Adrenal gland (tissue), 5 donors: ENCODE data around the gene IGHMBP2.

Experiments used
- POLR2A ChIP-seq, 2 donors: fragments of 450-650 bp; IDR thresholded peaks; one replicate each; pipeline ENCODE4 v1.6.1; 2017; ENCODE audit warnings: antibody characterized with exemption in 2 of 2, mild to moderate bottlenecking in 2 of 2, moderate library complexity in 1 of 2
- TF ChIP-seq, protein P1 (sequence below), 6 experiments: fragments of 450-650 bp in 4 of 6; fragments of 200-600 bp in 2 of 6; sonication (generic) in 1 of 6; IDR thresholded peaks; 1 replicate in 5 of 6; 2 replicates in 1 of 6; pipeline versions ENCODE4 v1.5.1 to v1.8.0; 2016 to 2021; ENCODE audit warnings: antibody characterized with exemption in 6 of 6, mild to moderate bottlenecking in 2 of 6, moderate library complexity in 1 of 6
- donor health status: DM: no; HTN: no; CAD: no.

DNA sequence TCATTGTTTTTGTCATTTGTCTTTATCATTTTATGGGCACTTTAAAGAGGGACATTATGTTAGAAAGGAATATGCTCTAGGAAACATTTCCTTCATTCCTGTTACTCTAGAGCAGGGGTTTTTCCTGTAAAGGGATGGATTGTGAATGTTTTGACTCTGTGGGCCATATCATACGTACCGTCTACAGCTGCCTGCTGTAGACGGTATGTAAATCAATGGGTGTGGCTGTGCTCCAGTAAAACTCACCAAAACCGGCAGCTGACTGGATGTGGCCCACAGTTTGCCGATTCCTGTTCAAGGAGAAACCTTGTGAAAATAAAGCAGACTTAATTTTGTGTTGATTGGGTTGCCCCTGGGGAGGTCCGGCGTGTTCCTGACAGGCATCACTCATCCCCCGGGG is 7.3 kb downstream of the IGHMBP2 start:
- TF ChIP-seq, protein P1, sequence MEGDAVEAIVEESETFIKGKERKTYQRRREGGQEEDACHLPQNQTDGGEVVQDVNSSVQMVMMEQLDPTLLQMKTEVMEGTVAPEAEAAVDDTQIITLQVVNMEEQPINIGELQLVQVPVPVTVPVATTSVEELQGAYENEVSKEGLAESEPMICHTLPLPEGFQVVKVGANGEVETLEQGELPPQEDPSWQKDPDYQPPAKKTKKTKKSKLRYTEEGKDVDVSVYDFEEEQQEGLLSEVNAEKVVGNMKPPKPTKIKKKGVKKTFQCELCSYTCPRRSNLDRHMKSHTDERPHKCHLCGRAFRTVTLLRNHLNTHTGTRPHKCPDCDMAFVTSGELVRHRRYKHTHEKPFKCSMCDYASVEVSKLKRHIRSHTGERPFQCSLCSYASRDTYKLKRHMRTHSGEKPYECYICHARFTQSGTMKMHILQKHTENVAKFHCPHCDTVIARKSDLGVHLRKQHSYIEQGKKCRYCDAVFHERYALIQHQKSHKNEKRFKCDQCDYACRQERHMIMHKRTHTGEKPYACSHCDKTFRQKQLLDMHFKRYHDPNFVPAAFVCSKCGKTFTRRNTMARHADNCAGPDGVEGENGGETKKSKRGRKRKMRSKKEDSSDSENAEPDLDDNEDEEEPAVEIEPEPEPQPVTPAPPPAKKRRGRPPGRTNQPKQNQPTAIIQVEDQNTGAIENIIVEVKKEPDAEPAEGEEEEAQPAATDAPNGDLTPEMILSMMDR (IDR thresholded peaks at IDR 0.05): no peak
- TF ChIP-seq POLR2A (IDR thresholded peaks at IDR 0.05): no peak
